Stimulated activated CD8-positive, alpha-beta memory T cell treated with anti-CD3 and anti-CD28 coated beads, Interleukin-12 subunit alpha, Interleukin-12 subunit beta, amount 100 ng/mL, for 24 hours (primary cell): ENCODE results near the gene U2AF2.

Experiments
- DNase-seq: peaks from one replicate; pipeline ENCODE4 v3.0.0-alpha.2; 2020; ENCODE audit errors: extremely low read depth

U2AF2 gene

DNA sequence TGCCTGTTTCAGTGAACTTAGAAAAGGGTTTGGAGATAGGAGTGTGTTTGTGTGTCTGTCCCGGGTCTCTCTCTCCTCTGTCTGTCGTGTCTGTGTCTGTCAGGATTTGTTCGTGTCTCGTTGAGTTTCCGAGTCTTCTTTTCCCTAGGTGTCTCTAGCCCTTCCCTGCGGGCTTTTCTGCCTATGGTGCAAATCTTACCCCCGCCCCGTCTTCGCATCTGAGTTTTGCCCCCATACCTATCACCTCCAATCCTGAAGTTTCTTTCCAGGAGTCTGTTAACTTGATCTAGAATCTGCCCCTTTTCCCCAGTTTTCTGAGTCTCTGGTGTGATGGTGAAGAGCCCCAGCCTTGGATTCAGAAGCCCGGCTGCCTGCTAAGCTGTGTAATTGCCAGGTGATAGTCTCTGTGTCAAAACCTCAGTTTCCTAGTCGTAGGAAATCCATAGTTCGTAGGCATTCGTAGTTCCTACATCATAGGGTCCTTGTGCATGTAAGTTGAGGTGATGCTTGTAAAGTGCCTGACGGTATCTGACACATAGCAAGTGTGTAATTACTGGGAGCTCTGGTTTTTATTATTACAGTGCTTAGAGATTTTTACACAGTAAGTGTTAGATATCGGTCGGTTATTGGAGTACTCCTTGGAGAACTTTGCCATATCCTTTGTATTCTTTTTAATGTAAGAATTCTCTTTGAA, 21.0 kb downstream of the U2AF2 start:
- no peak for DNase-seq

DNA sequence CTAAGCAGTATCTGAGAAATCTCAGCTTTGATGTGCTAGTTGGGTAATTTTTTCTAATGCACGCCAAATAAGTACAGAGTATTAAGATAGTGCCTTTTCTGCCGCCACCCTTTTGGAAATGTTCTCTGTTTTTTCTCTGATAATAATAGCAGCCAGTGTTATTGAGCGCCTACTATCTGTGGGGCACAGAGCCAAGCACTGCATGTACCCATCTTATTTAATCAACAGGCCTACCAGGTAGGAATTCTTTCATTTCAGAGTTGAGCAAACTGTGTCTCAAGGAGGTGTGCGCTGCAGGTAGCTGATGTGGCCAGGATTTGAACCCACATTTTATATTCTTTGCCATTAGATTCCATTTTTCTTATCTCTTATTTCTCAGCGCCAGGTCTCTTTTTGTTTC, 21.5 kb downstream of the U2AF2 start:
- no peak for DNase-seq

DNA sequence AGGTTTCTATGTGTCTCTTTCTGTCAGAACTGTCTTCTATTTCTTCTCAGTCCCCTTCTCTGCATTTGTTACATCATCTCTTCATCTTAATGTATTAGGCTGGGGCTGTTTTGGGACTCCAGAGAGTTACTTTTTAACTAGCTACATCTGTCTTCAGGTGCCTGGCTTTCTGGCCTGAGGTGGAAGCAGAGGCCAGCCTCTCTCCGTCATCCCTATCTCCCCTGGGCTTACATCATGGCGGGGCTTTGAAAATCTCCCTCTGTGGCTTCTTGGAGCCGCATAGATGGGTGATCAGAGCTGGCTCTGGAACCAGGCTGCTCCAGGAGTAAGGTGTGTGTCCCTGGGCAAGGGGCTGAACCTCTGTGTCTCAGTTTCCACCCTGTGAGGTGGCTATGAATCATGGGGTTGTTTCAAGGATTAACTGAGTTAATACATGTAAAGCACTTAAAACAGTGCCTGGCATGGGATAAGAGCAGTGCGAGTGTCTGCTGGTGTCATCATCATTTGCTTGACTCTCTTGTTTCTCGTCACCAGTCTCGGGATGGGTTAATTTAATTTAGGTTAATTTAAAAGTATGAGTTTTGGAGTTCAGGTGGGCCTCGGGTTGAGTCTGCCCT, 22.2 kb downstream of the U2AF2 start:
- no peak for DNase-seq

DNA sequence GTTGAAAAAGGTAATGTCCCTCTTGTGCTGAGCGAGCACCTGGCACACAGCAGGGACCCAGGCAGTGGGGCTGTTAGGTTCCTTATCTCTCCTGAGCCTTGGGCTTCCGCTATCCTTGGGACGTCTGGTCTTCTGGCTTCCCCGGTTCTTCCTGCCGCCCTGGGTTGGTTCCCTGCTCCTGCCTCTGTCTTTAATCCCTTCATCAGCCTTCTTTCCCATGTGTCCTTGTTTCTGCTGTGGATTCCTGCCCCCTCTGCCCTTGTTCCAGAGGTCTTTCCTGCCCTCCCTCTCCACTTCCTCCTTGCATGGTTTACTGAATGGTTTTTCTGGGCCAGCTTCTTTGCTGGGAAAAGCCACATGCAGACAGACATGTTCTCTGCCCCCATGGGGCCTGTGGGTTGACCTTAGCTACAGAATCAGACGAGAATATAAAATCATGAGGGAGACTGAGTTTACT, 22.8 kb downstream of the U2AF2 start:
- DNase-seq, result no peak

DNA sequence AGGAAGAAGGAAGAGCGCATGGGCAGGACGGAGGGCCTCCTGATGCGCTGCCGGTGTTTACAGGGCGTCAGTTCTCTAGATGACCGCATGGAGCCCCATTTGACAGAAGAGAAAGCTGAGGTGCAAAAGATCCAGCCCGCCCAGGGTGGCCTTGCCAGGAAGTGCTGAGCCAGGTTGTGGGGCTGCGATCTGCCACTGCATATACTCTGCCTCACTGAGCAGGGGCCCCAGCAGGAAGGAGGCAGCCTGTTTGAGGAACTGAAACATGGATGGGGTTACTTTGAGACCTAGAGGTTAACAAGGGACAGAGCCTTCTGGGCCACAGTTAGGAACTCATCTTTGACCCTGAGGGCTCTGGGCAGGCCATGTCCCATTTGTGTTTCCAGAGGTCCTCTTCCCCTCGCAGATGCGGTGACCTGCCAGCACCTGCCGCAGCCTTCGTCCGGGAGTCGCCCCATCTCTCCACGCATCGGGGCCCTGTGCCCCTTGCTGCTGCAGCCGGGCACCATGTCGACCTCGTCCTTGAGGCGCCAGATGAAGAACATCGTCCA, 23.4 kb downstream of the U2AF2 start:
- DNase-seq, result no peak

DNA sequence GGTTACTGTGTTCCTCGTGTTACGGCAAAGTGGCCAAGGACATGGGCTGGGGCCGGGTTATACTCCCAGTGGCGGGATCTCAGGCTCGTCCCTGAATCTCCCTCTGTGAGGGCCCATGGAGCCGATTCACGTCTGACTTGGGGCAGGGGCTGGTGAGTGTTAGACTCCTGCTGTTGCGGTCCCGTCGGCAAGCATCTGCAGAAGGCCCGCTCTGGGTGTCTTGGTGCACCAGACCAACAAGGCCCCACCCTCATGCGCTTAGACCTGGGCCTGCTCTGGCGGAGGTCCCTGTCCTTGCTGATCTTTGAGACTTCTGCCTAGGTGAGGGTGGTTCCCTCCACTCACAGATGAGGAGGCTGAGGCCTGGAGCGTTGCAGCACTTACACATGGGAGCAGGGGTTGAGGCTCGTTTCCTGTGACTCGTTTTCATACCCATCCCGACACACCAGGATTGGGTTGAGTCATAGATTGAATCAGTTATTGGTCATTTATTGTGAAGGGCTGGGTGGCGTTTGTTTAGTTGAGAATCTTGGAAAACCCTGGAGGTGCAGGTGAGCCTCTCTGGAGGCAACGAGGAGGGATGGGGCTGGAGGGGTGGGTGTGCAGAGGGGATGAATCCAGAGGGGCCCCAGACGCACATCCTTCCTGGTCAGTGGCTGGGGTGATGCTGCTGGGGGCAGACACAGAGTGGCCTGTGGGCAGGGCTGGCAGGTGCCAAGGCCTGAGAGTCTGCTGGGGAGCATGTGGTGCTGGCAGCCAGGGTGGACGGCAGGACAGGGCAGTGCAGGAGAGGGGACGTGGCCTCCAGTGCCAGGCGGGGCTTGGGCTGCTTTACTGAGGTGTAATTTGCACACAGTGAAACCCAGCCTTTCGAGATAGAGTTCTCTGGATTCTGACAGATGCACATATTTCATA, 24.8 kb downstream of the U2AF2 start:
- DNase-seq, result no peak

DNA sequence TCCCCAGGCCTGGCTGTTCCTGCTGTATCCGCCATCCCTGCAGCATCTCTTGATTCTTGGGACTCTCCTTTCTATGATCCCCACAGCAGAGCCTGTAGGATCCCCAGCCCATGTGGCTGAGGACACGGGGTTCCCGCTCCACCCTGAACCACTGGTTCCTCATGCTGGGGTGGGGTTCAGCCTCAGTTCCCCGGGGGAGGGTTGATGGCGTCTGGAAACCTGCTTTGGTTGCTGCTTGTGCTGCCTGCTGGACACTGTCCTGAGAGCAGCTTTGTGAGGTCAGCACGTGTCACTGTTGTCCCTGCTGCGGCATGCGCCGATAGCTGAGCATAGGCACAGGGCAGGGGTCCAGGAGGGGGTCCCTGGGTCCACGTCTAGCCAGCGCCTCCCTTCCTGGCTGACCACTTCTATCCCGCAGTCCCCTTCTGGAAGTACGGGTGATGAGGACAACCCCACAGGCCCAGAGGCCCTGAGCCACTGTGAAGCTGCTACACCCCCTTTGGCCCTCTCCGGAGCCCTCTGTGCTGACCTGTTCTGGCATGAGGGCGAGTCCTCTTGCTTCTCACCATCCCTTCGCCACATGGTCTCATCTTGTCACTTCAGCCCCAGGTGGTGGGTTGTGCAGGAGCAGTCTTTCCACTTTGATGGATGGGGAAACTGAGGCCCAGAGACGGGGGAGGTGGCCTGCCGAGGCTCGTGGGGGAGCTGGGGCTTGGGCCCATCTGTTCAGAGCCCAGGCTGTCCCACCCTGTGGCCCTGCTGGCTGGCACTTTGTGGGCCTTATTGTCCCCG, 25.7 kb downstream of the U2AF2 start:
- no peak for DNase-seq

DNA sequence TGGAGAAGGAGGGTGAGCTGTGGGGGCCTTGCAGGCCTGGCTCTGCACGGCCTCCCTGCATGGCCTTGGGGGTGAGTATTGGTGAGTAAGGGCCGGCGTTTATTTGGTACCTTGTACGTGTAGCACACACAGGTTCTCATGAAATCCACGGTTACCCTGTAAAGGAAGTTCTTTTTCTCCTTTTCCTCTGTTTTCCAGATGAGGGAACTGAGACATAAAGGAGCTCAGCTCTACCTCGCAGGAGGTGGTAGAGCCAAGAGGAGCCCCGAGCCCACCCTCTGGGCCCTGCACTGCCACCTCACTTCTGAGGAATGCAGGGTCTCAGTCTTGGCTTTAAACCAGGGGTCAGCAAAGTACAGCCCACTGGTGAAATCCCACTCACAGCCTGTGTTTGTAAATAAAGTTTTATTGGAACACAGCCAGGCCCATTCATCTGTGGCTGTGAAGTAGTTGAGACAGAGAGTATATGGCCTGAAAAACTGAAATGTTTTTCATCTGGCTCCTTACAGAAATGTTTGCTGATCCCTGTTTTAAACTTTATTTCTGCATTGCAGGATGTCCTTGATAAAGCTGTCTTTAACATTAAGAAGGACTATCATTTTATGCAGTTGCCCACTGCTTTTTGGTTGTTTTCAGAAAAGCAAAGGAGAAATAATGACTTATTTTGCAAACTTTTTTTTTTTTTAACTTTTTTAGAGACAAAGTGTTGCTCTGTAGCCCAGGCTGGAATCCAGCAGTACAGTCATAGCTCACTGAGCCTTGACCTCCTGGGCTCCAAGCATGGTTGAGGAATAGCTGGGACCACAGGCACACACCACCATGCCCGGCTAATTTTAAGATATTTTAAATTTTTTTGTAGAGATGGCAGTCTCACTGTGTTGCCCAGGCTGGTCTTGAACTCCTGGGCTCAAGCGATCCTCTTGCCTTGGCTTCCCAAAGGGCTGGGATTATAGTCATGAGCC, 26.6 kb downstream of the U2AF2 start:
- no peak for DNase-seq

DNA sequence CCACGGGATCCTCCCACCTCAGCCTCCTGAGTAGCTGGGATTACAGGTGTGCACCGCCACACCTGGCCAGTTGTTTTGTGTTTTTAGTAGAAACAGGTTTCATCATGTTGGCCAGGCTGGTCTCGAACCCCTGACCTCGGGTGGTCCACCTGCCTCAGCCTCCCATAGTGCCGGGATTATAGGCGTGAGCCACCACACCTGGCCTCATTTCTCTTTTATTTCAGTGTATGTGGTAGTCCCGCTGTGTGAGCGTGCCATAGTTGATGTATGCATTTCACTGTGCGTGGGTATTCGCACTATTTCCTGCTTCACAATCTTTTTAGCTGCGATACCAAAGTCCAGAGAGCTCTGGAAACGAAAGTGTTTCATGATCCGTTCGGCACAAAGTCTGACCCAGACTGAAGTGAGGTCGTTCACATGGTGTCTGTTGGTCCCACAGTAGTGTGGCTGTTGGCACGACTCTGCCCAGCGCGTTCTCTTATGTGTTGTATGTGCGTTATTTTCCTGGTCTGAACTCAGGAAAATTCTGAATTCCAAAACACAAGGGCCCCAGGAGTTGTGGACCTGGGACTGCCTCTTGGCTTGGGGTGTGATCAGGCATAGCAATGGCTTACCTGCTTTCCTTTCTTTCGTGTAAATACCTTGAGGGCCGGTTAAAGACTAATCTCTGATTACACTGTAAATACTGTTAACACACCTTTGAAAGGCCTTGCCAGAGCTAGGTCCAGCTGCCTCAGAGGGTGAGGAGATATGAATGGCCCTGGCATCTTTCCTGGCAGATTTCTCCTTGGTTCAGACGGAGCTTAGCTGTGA, 28.8 kb downstream of the U2AF2 start:
- no peak for DNase-seq

DNA sequence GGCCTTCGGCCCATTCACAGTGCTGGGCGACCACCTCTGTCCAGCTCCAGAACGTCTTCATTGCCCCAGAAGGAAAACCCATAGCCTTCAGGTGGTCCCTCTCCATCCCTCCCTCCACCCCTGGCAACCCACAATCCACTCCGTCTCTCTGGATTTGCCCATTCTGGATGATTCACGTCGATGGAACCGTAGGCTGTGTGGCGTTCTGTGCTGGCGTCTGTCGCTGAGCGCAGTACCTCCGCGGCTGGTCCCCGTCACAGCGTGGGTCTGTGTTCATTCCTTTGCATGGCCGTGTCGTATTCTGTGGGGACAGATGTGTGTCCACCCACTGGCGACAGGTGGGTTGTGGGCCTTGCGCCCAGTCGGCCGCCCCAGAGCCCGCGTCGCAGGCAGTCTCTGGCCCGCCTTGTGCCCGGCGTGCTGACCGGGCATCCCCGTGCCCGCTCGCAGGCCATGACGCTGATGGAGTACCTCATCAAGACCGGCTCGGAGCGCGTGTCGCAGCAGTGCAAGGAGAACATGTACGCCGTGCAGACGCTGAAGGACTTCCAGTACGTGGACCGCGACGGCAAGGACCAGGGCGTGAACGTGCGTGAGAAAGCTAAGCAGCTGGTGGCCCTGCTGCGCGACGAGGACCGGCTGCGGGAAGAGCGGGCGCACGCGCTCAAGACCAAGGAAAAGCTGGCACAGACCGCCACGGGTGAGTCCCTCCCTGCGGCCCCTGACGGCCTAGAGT, 30.3 kb downstream of the U2AF2 start:
- no peak for DNase-seq

DNA sequence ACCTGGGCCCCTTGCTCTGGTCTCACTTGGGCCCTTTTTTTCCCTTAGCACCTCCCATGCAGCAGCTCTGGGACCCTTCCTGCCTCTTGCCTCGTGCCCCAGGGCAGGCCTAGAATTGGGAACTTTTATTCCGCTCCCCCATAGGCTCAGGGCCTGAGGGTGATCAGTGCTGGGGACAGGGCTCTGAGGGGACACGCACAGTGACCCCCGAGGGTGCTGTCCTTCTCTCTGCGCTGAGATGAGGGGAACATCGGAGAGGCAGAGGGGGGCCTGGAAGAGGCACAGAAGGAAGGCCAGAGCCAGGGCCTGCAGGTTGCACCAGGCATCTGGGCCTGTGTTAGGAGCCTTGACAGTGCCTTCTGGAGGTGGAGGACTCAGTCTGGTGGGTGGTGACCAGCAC, 30.9 kb downstream of the U2AF2 start:
- DNase-seq, result no peak

DNA sequence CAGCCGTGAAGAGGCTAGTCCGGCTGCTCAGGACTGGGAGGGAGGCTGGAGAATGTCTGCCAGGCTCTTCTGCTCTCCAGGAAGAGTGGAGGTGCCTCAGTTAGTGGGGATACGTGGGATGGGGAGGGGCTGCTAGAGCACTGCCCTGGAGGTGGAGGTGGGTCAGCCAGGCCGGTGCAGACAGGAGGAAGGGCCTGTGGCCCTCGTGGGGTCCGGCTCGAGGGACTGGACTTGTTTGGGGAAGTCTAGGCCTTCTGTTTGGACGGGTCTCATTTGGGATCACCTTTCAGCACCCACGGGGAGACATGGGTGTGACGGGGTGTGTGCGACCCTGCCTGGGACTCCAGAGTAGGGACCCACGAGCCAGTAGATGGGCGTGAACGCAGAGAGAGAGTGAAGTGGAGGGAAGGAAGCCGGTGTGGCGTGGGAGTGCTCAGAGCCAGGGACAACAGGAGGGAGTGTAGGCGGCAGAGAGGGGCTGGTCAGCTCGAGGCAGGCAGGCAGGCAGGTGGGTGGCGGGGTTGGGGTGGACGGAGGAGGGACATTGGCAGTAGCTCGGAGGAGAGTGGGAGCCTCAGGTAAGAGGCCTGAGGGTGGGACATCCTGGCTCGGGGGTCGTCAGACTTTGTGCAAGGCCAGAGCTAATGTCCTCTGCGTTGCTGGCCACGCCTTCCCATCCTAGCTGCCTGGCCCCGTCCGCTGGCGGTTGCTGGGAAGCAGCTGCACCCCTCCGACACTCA, 31.6 kb downstream of the U2AF2 start:
- DNase-seq, result no peak

DNA sequence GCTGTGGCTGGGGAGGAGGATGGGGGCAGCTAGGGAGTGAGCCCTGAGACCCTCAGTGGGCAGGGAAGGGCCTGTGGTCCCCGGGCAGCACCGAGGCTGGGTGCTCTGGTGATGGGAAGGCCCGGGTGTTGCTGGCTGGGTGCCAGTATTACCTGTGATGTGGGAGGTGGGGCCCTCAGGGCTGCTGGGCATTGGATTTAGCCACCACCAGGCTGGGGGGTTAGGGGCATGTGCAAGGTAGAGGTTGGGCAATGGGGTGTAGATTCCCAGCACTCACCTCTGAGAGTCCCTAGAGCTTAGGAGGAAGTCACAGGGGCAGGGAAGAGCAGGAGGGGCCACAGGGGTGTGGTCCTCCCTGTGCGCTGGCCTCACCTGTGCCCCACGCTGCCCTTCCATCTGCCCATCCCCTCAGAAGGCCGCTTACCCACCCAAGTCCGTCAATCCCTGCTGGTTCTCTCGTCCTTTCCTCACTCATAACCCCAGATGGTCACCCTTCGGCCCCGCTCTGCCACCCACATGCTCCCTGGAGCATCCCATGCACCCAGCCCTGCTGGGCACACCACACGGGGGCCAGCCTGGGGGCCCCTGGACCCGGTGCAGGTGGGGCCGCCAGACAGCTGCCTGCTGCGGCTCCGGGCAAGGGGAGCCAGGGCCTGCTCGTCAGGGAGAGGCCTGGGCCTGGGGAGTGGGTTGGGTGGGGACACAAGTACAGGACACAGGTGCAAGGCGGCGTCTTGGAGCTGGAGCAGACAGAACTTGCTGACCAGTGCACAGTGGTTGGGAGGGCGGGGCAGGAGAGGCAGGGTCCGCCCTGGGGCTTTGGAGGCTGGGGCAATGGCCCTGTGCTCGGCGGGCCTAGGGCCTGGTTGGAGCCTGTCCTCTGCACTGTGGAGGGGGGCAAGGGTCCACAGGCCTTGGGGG, 32.7 kb downstream of the U2AF2 start:
- DNase-seq, result no peak

DNA sequence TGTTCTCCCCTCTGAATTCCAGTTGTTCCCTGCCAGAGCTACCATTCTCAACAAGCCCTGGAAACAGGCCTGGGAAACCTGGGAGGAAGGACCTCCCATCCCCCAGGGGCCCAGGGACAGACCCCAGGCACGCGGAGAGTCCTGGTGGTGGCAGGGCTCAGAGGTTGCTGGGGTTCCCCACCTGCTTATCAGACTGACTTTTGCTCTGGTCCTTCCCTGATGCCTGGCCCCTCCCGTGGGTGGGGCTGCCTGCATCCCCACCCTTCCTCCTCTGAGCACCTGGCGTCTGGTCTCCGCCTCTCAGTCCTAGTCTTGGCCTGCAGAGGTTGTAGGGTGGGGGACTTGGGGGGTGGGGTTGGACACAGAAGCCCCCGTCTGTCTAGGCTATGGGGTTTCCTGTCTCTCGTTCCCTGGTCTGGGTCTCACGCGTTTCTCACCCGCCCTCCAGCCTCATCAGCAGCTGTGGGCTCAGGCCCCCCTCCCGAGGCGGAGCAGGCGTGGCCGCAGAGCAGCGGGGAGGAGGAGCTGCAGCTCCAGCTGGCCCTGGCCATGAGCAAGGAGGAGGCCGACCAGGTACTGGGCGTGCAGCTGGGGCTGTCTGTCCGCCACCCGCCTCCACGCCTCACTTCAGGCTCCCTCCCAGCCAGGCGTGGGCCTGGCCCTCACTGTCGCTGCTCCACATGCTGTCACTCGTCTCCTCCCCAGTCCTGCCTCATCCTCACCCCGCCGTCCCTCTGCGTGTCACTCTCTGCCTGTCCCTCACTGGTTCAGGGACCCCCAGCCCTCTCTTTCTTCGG, 33.8 kb downstream of the U2AF2 start:
- DNase-seq, result no peak

DNA sequence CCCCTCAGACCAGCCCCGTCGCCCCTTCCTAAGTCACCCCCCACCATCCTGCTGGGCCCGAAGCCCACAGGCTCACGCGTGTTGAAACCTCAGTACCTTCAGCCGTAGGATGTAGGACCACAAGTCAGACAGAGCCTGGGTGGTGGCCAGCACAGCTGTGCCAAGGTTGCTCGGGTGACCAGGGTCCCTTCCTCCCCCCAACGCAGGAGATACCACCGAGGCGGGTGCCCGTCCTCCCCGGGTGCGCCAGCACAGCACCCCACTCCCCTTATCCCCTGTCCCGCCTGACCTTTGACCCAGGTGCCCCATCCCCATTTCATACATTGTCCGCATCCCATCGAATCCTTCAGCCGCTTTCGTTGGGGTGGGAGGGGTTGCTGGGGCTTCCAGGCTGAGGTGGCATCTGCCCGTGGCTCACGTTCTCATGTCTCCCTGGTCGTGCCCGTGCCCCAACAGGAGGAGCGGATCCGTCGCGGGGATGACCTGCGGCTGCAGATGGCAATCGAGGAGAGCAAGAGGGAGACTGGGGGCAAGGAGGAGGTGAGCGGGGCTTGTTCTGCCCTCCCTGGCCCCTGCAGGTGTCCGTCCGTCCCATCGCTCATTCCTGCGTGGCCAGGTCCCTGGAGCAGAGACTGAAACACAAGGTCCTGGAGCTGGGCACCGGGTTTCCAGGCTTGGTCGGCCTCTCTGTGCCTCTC, 34.7 kb downstream of the U2AF2 start:
- DNase-seq, result no peak
